Osteocyte (in vitro differentiated cells): ENCODE results near the gene SYDE2. TPM values are rescaled to one million over a fixed set of nuclear protein-coding genes. Genes with fewer than 3 reads are reported as not detected.
"Not testable (repeated sequence)": the region's sequence is repeated elsewhere in the genome, so short reads cannot be mapped to it uniquely, and the experiment has no call there.

Experiments used
- DNase-seq: peaks from one replicate; pipeline ENCODE4 v3.0.0; 2021; ENCODE audit warnings: mixed read lengths; ENCODE audit not compliant: unreplicated experiment; ENCODE audit errors: extremely low spot score
- H3K27ac Mint-ChIP-seq: one replicate; pipeline ENCODE4 v1.8.0; 2021; ENCODE audit warnings: mild to moderate bottlenecking, mixed read lengths; ENCODE audit not compliant: unreplicated experiment
- H3K27me3 Mint-ChIP-seq: one replicate; pipeline ENCODE4 v1.8.0; 2021; ENCODE audit warnings: mixed read lengths; ENCODE audit not compliant: unreplicated experiment
- H3K36me3 Mint-ChIP-seq: one replicate; pipeline ENCODE4 v1.8.0; 2021; ENCODE audit warnings: mixed read lengths; ENCODE audit not compliant: unreplicated experiment
- H3K4me1 Mint-ChIP-seq: one replicate; pipeline ENCODE4 v1.8.0; 2021; ENCODE audit warnings: mixed read lengths; ENCODE audit not compliant: unreplicated experiment
- H3K4me3 Mint-ChIP-seq: one replicate; pipeline ENCODE4 v1.8.0; 2021; ENCODE audit warnings: mild to moderate bottlenecking, moderate library complexity, mixed read lengths; ENCODE audit not compliant: unreplicated experiment
- H3K9me3 Mint-ChIP-seq: one replicate; pipeline ENCODE4 v1.8.0; 2021; ENCODE audit warnings: mixed read lengths; ENCODE audit not compliant: unreplicated experiment
- total RNA-seq: library from RNA; stranded (reverse); gene quantifications from 2 replicates; pipeline ENCODE4 v1.2.1, GENCODE V29; 2021
- TF ChIP-seq, protein P1 (sequence below): fragments of 200-600 bp; sonication (generic); IDR thresholded peaks from 2 replicates; pipeline ENCODE4 v1.5.0; 2021; ENCODE audit warnings: antibody characterized with exemption, mild to moderate bottlenecking, moderate library complexity

The SYDE2 gene
- total RNA-seq, 1 donor from 2014 or later = 6.3 TPM

DNA sequence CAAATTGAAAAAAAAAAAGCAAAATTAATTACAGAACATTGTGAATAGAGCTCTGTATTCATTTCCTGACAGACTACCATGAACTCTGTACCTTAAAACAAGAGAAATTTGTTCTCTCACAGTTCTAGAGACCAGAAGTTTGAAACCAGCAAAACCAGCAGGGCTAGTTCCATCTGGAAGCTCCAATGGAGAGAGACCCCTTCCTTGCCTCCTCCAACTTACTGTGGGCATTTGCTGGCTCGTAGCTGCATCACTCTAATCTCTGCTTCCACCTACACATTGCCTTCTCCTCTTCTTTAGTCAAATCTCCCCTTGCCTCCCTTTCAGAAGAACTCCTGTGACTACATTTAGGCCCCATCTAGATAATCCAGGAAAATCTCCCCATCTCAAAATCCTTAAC lies 56.5 kb downstream of the SYDE2 start:
- Mint-ChIP-seq H3K27me3 (no peaks in the 10 kb centered on the region), H3K36me3 (no peaks in the 10 kb centered on the region), H3K4me3 (no peak overlapping the region), H3K27ac (peak overlapping the region; percentile 60), H3K4me1 (peaks cover 38% of the 10 kb centered on the region), H3K9me3 (peaks cover 6% of the 10 kb centered on the region)
- DNase-seq = no peak
- TF ChIP-seq, protein P1, sequence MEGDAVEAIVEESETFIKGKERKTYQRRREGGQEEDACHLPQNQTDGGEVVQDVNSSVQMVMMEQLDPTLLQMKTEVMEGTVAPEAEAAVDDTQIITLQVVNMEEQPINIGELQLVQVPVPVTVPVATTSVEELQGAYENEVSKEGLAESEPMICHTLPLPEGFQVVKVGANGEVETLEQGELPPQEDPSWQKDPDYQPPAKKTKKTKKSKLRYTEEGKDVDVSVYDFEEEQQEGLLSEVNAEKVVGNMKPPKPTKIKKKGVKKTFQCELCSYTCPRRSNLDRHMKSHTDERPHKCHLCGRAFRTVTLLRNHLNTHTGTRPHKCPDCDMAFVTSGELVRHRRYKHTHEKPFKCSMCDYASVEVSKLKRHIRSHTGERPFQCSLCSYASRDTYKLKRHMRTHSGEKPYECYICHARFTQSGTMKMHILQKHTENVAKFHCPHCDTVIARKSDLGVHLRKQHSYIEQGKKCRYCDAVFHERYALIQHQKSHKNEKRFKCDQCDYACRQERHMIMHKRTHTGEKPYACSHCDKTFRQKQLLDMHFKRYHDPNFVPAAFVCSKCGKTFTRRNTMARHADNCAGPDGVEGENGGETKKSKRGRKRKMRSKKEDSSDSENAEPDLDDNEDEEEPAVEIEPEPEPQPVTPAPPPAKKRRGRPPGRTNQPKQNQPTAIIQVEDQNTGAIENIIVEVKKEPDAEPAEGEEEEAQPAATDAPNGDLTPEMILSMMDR = no peak

- Mint-ChIP-seq H3K27ac (no peak overlapping the region), H3K27me3 (no peaks in the 10 kb centered on the region), H3K4me1 (peaks cover 30% of the 10 kb centered on the region), H3K4me3 (no peak overlapping the region), H3K9me3 (peaks cover 6% of the 10 kb centered on the region), H3K36me3 (no peaks in the 10 kb centered on the region)
- TF ChIP-seq, protein P1 = no peak
- DNase-seq = no peak
Measured at GRCh38 chr1:85142753-85143152, 58.1 kb downstream of the SYDE2 start.

GRCh38 chr1:85138439-85138838 lies 62.4 kb downstream of the SYDE2 start:
- not testable (repeated sequence) for H3K27ac Mint-ChIP-seq, H3K36me3 Mint-ChIP-seq, H3K27me3 Mint-ChIP-seq, DNase-seq, H3K4me3 Mint-ChIP-seq, H3K9me3 Mint-ChIP-seq, H3K4me1 Mint-ChIP-seq

DNA sequence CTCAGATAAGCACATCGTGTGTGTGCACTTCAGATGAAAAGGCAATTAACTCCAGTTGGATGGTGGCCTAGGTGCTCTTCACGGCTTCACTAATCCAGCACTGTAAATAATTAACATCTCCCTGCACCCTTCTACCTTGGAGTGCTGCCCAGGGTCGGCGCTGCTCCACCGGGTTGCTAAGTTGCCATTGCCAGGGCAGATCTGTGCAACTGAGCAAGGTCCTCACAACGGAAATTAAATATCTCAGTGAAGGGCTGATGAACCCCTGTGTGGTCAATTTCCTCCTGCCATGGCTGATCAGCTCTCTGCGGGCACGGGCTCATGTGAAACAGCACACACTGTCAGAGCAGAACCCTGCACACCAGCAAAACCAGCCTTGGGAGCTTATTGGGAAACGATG lies 63.2 kb downstream of the SYDE2 start:
- no peaks in the 10 kb centered on the region for H3K27me3 Mint-ChIP-seq
- no peaks in the 10 kb centered on the region for H3K4me1 Mint-ChIP-seq
- no peaks in the 10 kb centered on the region for H3K9me3 Mint-ChIP-seq
- TF ChIP-seq, protein P1 = no peak
- DNase-seq = no peak
- no peaks in the 10 kb centered on the region for H3K36me3 Mint-ChIP-seq
- no peak overlapping the region for H3K27ac Mint-ChIP-seq
- H3K4me3 Mint-ChIP-seq = no peak overlapping the region

GRCh38 chr1:85135392-85135798 lies 65.4 kb downstream of the SYDE2 start:
- Mint-ChIP-seq H3K27me3 (no peaks in the 10 kb centered on the region), H3K4me1 (no peaks in the 10 kb centered on the region), H3K4me3 (no peak overlapping the region), H3K9me3 (no peaks in the 10 kb centered on the region), H3K36me3 (no peaks in the 10 kb centered on the region), H3K27ac (no peak overlapping the region)
- TF ChIP-seq, protein P1 = no peak
- DNase-seq = no peak
